Neural progenitor cell (in vitro differentiated cells): ENCODE data around the gene RPTOR. TPM values are rescaled to one million over a fixed set of nuclear protein-coding genes. Genes with fewer than 3 reads are reported as not detected.

ENCODE experiments used
- DNase-seq: peaks from one replicate; pipeline ENCODE4 v3.0.0-alpha.2; 2016; ENCODE audit warnings: low spot score
- H2AFZ ChIP-seq: fragments of 200-600 bp; sonication (generic); replicated peaks from 2 replicates; pipeline ENCODE4 v1.6.1; 2016; ENCODE audit warnings: antibody characterized with exemption
- H3F3A ChIP-seq: fragments of 200-600 bp; sonication (generic); 2 replicates; pipeline ENCODE4 v1.6.1; 2016; ENCODE audit warnings: antibody characterized with exemption, low read depth
- H3K27ac ChIP-seq: fragments of 200-600 bp; sonication (generic); 2 replicates; pipeline ENCODE4 v1.5.1; 2016; ENCODE audit warnings: mild to moderate bottlenecking
- H3K27me3 ChIP-seq: fragments of 200-600 bp; sonication (generic); 2 replicates; pipeline ENCODE4 v1.6.1; 2016; ENCODE audit warnings: mild to moderate bottlenecking, moderate library complexity
- H3K36me3 ChIP-seq: fragments of 200-600 bp; sonication (generic); 2 replicates; pipeline ENCODE4 v1.5.1; 2016
- H3K4me1 ChIP-seq: fragments of 200-600 bp; sonication (generic); 2 replicates; pipeline ENCODE4 v1.6.1; 2016; ENCODE audit warnings: mixed run types
- H3K4me2 ChIP-seq: fragments of 200-600 bp; sonication (generic); 2 replicates; pipeline ENCODE4 v1.6.1; 2016
- H3K4me3 ChIP-seq: fragments of 200-600 bp; sonication (generic); 2 replicates; pipeline ENCODE4 v1.5.1; 2016
- H3K79me2 ChIP-seq: fragments of 200-600 bp; sonication (generic); 2 replicates; pipeline ENCODE4 v1.6.1; 2016; ENCODE audit warnings: low read depth
- H3K9ac ChIP-seq: fragments of 200-600 bp; sonication (generic); 2 replicates; pipeline ENCODE4 v1.6.1; 2016
- H3K9me3 ChIP-seq: fragments of 200-600 bp; sonication (generic); 2 replicates; pipeline ENCODE4 v1.5.1; 2016; ENCODE audit warnings: low read depth
- H4K20me1 ChIP-seq: fragments of 200-600 bp; sonication (generic); 2 replicates; pipeline ENCODE4 v1.6.1; 2016; ENCODE audit warnings: low read depth
- H3K27ac Mint-ChIP-seq: 3 replicates; pipeline ENCODE4 v1.8.0; 2021; ENCODE audit warnings: mixed read lengths
- H3K27me3 Mint-ChIP-seq: 2 replicates; pipeline ENCODE4 v1.8.0; 2022; ENCODE audit warnings: low read depth, mild to moderate bottlenecking, inconsistent platforms, moderate library complexity, mixed read lengths; ENCODE audit not compliant: insufficient read depth
- H3K36me3 Mint-ChIP-seq: 3 replicates; pipeline ENCODE4 v1.8.0; 2021; ENCODE audit warnings: mixed read lengths
- H3K4me1 Mint-ChIP-seq: 3 replicates; pipeline ENCODE4 v1.8.0; 2021; ENCODE audit warnings: mixed read lengths
- H3K4me3 Mint-ChIP-seq: 3 replicates; pipeline ENCODE4 v1.8.0; 2021; ENCODE audit warnings: mild to moderate bottlenecking, moderate library complexity, mixed read lengths
- H3K9me3 Mint-ChIP-seq: 3 replicates; pipeline ENCODE4 v1.8.0; 2020; ENCODE audit warnings: mixed read lengths
- CTCF ChIP-seq: fragments of 200-600 bp; sonication (generic); IDR thresholded peaks from 2 replicates; pipeline ENCODE4 v1.5.1; 2017; ENCODE audit warnings: antibody characterized with exemption, mild to moderate bottlenecking
- EZH2 ChIP-seq: fragments of 200-600 bp; sonication (generic); IDR thresholded peaks from 2 replicates; pipeline ENCODE4 v1.6.1; 2017; ENCODE audit warnings: antibody characterized with exemption, mild to moderate bottlenecking, moderate library complexity
- EZH2phosphoT487 ChIP-seq: fragments of 200-600 bp; sonication (generic); IDR thresholded peaks from 2 replicates; pipeline ENCODE4 v1.6.1; 2017; ENCODE audit warnings: antibody characterized with exemption
- total RNA-seq: library from RNA; depleted of rRNA; stranded (reverse); fragments of >200 nt; gene quantifications from 2 replicates; pipeline ENCODE4 v1.2.3, GENCODE V29; 2015; ENCODE audit warnings: low replicate concordance

Gene RPTOR
- total RNA-seq, 1 donor from 2014 or later = 7.4 TPM

- TF ChIP-seq EZH2 (no peak), CTCF (no peak), EZH2phosphoT487 (no peak)
- Mint-ChIP-seq H3K27ac (no peak overlapping the region), H3K9me3 (no peaks in the 10 kb centered on the region), H3K27me3 (peaks cover 8% of the 10 kb centered on the region), H3K4me1 (peaks cover 50% of the 10 kb centered on the region), H3K36me3 (peaks cover 21% of the 10 kb centered on the region), H3K4me3 (no peak overlapping the region)
- no peaks in the 10 kb centered on the region for H3K36me3 ChIP-seq
- H3K27ac ChIP-seq = no peak overlapping the region
- no peak overlapping the region for H3K9ac ChIP-seq
- no peak overlapping the region for H2AFZ ChIP-seq
- no peak overlapping the region for H3K4me3 ChIP-seq
- H3K27me3 ChIP-seq = peaks cover 88% of the 10 kb centered on the region
- peaks cover 33% of the 10 kb centered on the region for H3K4me1 ChIP-seq
- no peak overlapping the region for H3K4me2 ChIP-seq
- H3K9me3 ChIP-seq = no peaks in the 10 kb centered on the region
- peaks cover 7% of the 10 kb centered on the region for H4K20me1 ChIP-seq
- no peaks in the 10 kb centered on the region for H3K79me2 ChIP-seq
- DNase-seq = no peak
- peaks cover 28% of the 10 kb centered on the region for H3F3A ChIP-seq
Measured at GRCh38 chr17:80929449-80929848, 384.8 kb downstream of the RPTOR start.

- no peaks in the 10 kb centered on the region for H3K9me3 Mint-ChIP-seq
- peaks cover 28% of the 10 kb centered on the region for H3F3A ChIP-seq
- H3K4me2 ChIP-seq = no peak overlapping the region
- no peak overlapping the region for H3K9ac ChIP-seq
- peaks cover 21% of the 10 kb centered on the region for H3K36me3 Mint-ChIP-seq
- no peaks in the 10 kb centered on the region for H3K79me2 ChIP-seq
- no peak overlapping the region for H2AFZ ChIP-seq
- H3K4me3 Mint-ChIP-seq = peak overlapping the region; percentile 30
- H3K36me3 ChIP-seq = no peaks in the 10 kb centered on the region
- no peak for DNase-seq
- peaks cover 94% of the 10 kb centered on the region for H3K27me3 ChIP-seq
- TF ChIP-seq EZH2 (no peak), CTCF (no peak), EZH2phosphoT487 (peak; percentile 85)
- no peak overlapping the region for H3K4me3 ChIP-seq
- peaks cover 5% of the 10 kb centered on the region for H3K27me3 Mint-ChIP-seq
- H3K27ac Mint-ChIP-seq = peak overlapping the region; percentile 36
- no peak overlapping the region for H3K27ac ChIP-seq
- no peaks in the 10 kb centered on the region for H3K9me3 ChIP-seq
- H3K4me1 ChIP-seq = peaks cover 33% of the 10 kb centered on the region
- H4K20me1 ChIP-seq = peaks cover 7% of the 10 kb centered on the region
- peaks cover 51% of the 10 kb centered on the region for H3K4me1 Mint-ChIP-seq
Measured at GRCh38 chr17:80930335-80931279, 386.0 kb downstream of the RPTOR start.

- Histone ChIP-seq H3K27ac (no peak overlapping the region), H3K27me3 (peaks cover 94% of the 10 kb centered on the region), H3K4me2 (peak overlapping the region; percentile 53), H3K9me3 (no peaks in the 10 kb centered on the region), H3F3A (peaks cover 27% of the 10 kb centered on the region), H3K36me3 (no peaks in the 10 kb centered on the region), H3K4me1 (peaks cover 34% of the 10 kb centered on the region), H2AFZ (no peak overlapping the region), H4K20me1 (peaks cover 10% of the 10 kb centered on the region), H3K4me3 (no peak overlapping the region), H3K79me2 (no peaks in the 10 kb centered on the region), H3K9ac (no peak overlapping the region)
- Mint-ChIP-seq H3K4me1 (peaks cover 52% of the 10 kb centered on the region), H3K27me3 (peaks cover 5% of the 10 kb centered on the region), H3K4me3 (peak overlapping the region; percentile 65), H3K9me3 (no peaks in the 10 kb centered on the region), H3K36me3 (peaks cover 21% of the 10 kb centered on the region), H3K27ac (peak overlapping the region; percentile 91)
- TF ChIP-seq EZH2 (no peak), CTCF (no peak), EZH2phosphoT487 (no peak)
- peak; percentile 85 for DNase-seq
Measured at GRCh38 chr17:80931421-80932265, 387.0 kb downstream of the RPTOR start.
